ENCODE measurements around the gene GOLGA6L1.

DNA sequence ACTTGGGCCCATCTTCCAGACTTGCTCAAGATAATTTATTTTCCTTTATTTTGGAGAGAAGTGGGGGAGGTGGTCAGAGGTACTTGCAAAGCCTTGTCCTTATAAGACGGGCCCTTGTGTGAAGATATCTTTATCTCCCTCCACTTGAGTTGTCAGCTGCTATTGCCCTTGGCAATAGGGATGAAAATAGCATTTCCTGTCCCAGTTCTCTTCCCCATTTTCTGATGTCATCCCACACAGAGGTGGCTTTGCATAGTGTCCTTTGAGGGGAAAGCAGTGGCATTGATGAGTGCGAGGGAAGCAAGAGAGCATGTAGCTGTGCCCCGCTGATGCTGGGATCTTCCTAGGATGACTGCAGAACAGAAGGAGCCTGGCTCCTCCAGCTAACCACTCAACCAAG lies 55.4 kb downstream of the GOLGA6L1 start:
- no peak for TF ChIP-seq TAF1 (IDR thresholded peaks at IDR 0.05; ENCODE audit: low read depth, low read length)
- no peak for TF ChIP-seq POLR2AphosphoS5 (IDR thresholded peaks at IDR 0.05; ENCODE audit: low read depth, low read length)
- no peak for TF ChIP-seq POLR2A (IDR thresholded peaks at IDR 0.05; ENCODE audit: low read depth, low read length)
- no peak for TF ChIP-seq SPI1 (IDR thresholded peaks at IDR 0.05; ENCODE audit: low read depth, low read length)
- no peak for TF ChIP-seq POU2F2 (IDR thresholded peaks at IDR 0.05; ENCODE audit: low read depth, low read length)
